SK-N-MC (cell line): ENCODE results near the gene PMEL.

ENCODE experiments used
- EZH2 ChIP-seq: fragments of 200-600 bp; sonication (generic); IDR thresholded peaks from one replicate; pipeline ENCODE4 v1.6.1; 2017; ENCODE audit warnings: antibody characterized with exemption
- FOXP2 ChIP-seq: optimal IDR thresholded peaks from 2 replicates; pipeline ENCODE3; 2011; ENCODE audit warnings: mild to moderate bottlenecking, moderate library complexity; ENCODE audit not compliant: insufficient read depth; ENCODE audit errors: extremely low read length, control extremely low read depth
- POLR2AphosphoS5 ChIP-seq: IDR thresholded peaks from 2 replicates; pipeline ENCODE4 v1.6.1; 2012; ENCODE audit warnings: mild to moderate bottlenecking, low read depth, low read length, borderline replicate concordance

DNA sequence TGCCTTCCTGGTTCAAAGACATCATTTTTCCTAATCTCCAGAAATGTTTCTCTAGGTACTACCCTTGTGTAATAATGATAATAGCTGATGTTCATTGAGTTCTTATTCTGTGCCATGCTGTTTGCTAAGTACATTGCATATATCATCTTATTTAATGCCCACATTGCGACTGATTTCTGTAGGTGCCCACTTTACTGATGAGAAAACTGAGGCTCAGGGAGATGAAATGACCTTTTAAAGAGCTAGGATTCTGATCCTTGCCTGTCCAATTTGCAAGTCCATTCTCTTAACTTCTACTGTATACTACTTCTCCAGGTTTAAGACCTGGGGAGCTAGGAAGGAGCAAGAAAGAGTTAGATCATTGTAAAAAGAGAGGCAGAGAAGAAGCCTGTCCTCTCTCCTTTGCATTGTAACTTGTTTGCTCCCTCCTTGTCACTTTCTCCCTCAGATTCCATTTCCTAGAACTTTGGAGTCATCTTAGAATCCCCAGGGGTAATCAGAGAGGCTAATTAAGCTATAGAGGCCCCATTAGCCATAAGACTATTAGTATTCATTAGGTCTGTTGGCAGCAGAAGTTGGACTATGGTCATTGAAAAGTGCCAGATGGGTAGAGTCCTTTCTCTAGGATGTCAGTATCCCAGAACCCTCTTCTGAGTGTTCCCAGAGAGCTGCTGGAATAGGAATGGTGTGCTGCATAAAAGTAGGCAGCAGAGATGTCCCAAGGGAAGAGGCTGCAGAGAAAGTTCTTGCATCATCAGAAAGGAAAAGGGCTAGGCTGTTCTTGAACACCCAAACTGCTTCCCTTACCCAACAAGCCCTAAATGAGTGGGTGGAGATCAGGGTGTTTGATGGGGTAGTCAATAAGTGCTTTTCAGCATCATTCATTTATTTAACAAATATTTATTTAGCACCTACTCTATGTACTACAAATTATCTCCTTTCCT lies 31.8 kb downstream of the PMEL start:
- TF ChIP-seq POLR2AphosphoS5 (no peak), EZH2 (no peak), FOXP2 (no peak)
